GM12878 (cell line): ENCODE results near the gene SNAPC4. TPM values are rescaled to one million over a fixed set of nuclear protein-coding genes. Genes with fewer than 3 reads are reported as not detected.

Experiments used
- ATAC-seq: fragments of 200-7000 bp; cut with Tn5 transposase; 3 replicates; pipeline ENCODE4 v1.9.1; 2020; ENCODE audit warnings: mild to moderate bottlenecking, moderate library complexity
- BruUV-seq: library from RNA; stranded (reverse); fragments of 400-500 nt; replicated peaks from 2 replicates; lab custom pipeline; 2021; lab: Mats Ljungman, UMichigan
- CTCF ChIA-PET: fragments of 300-600 bp; sonication (Branson Sonifier 250); formaldehyde crosslinking; extraction: SDS; loops from one replicate; lab custom pipeline; 2021; ENCODE audit warnings: inconsistent platforms; lab: Yijun Ruan, JAX
- POLR2A ChIA-PET: fragments of 350-600 bp; formaldehyde crosslinking; extraction: SDS; loops from one replicate; lab custom pipeline; 2021; ENCODE audit warnings: inconsistent platforms; lab: Charles Lee
- RAD21 ChIA-PET: fragments of 300-600 bp; sonication (Branson Sonifier 250); formaldehyde crosslinking; loops from one replicate; lab custom pipeline; 2023; ENCODE audit warnings: antibody characterized with exemption; ENCODE audit not compliant: unreplicated experiment; lab: Charles Lee
- SMC1A ChIA-PET: fragments of 300-600 bp; sonication (Branson Sonifier 250); formaldehyde crosslinking; loops from one replicate; lab custom pipeline; 2023; ENCODE audit not compliant: unreplicated experiment, uncharacterized antibody; lab: Charles Lee
- DNase-seq: peaks from one replicate; pipeline ENCODE4 v3.0.0-alpha.2; 2011; ENCODE audit warnings: low read depth, low spot score
- FAIRE-seq: peaks from 3 replicates; lab custom pipeline; 2011; peaks lifted over from hg19 to GRCh38; lab: Jason Lieb, UNC
- H2AFZ ChIP-seq: 2 replicates; pipeline ENCODE4 v1.6.0; 2011; ENCODE audit warnings: low read depth, low read length, control low read depth; ENCODE audit not compliant: control insufficient read depth
- H3K27ac ChIP-seq: 2 replicates; pipeline ENCODE4 v1.5.1; 2011; ENCODE audit warnings: control low read depth; ENCODE audit not compliant: control insufficient read depth, insufficient read depth
- H3K27me3 ChIP-seq, 2 experiments: replicated peaks in 1 of 2; 2 replicates each; pipeline versions ENCODE4 v1.6.0 to v1.6.1; 2011; ENCODE audit warnings: low read length in 1 of 2; ENCODE audit not compliant: control insufficient read depth in 2 of 2, insufficient read depth in 2 of 2
- H3K36me3 ChIP-seq, 2 experiments: 2 replicates each; pipeline ENCODE4 v1.5.1; 2011; ENCODE audit warnings: low read length in 1 of 2; ENCODE audit not compliant: control insufficient read depth in 2 of 2, insufficient read depth in 2 of 2
- H3K4me1 ChIP-seq: 2 replicates; pipeline ENCODE4 v1.6.1; 2011; ENCODE audit warnings: mild to moderate bottlenecking, low read length, moderate library complexity, mixed read lengths; ENCODE audit not compliant: control insufficient read depth, insufficient read depth
- H3K4me2 ChIP-seq: 2 replicates; pipeline ENCODE4 v1.6.0; 2011; ENCODE audit warnings: control low read depth; ENCODE audit not compliant: control insufficient read depth, insufficient read depth
- H3K4me3 ChIP-seq: fragments of 200-600 bp; sonication (generic); 2 replicates; pipeline ENCODE4 v1.5.1; 2016
- H3K79me2 ChIP-seq: 2 replicates; pipeline ENCODE4 v1.6.0; 2011; ENCODE audit warnings: low read length; ENCODE audit not compliant: control insufficient read depth, insufficient read depth
- H3K9ac ChIP-seq: 2 replicates; pipeline ENCODE4 v1.8.0; 2011; ENCODE audit warnings: low read length, control low read depth, mixed read lengths; ENCODE audit not compliant: control insufficient read depth, insufficient read depth
- H3K9me3 ChIP-seq: replicated peaks from 3 replicates; pipeline ENCODE4 v1.5.1; 2011; ENCODE audit warnings: mild to moderate bottlenecking, low read length; ENCODE audit not compliant: control insufficient read depth, insufficient read depth
- H4K20me1 ChIP-seq: 2 replicates; pipeline ENCODE4 v1.6.0; 2011; ENCODE audit not compliant: control insufficient read depth, insufficient read depth
- HDGF ChIP-seq: fragments of 450-650 bp; IDR thresholded peaks from 2 replicates; pipeline ENCODE4 v1.6.1; 2016; ENCODE audit warnings: antibody characterized with exemption
- NFYA ChIP-seq: IDR thresholded peaks from 2 replicates; pipeline ENCODE4 v1.6.1; 2011; ENCODE audit warnings: low read depth, mild to moderate bottlenecking, low read length, improper control_type of control experiment, borderline replicate concordance
- POLR2A ChIP-seq: IDR thresholded peaks from 2 replicates; pipeline ENCODE4 v1.6.1; 2011; ENCODE audit warnings: low read depth, mild to moderate bottlenecking, low read length
- POLR2AphosphoS2 ChIP-seq: IDR thresholded peaks from 2 replicates; pipeline ENCODE4 v1.6.1; 2011; ENCODE audit warnings: low read depth, mild to moderate bottlenecking, low read length, improper control_type of control experiment, moderate library complexity
- ZNF207 ChIP-seq: fragments of 450-650 bp; IDR thresholded peaks from 2 replicates; pipeline ENCODE4 v1.6.1; 2014; ENCODE audit warnings: antibody characterized with exemption, mild to moderate bottlenecking, borderline replicate concordance
- WGBS: methylation state at CpG from one replicate; pipeline ENCODE4 v1.1.6; 2016; ENCODE audit warnings: low lambda C conversion rate; ENCODE audit not compliant: insufficient replicate concordance, insufficient coverage; ENCODE audit errors: missing lambda C conversion rate; 5-methylcytosine and 5-hydroxymethylcytosine counted together
- in situ Hi-C: fragments of 300-500 bp; cut with MboI; formaldehyde crosslinking; loops from 9 replicates; pipeline ENCODE4 v1.14.3; 2018; ENCODE audit warnings: mixed read lengths
- intact Hi-C: fragments of 100-400 bp; cut with micrococcal nuclease; formaldehyde crosslinking; loops from one replicate; pipeline ENCODE4 v1.14.2; 2022; ENCODE audit not compliant: unreplicated experiment
- polyA plus RNA-seq, 11 experiments: library from polyadenylated mRNA; depleted of rRNA in 4 of 11; unstranded in 6 of 11; stranded (reverse) in 5 of 11; fragments of >200 nt; fragmentation: Nextera tagmentation in 4 of 11; fragmentation: Illumina TruSeq in 1 of 11; extraction: Ambion mirVana in 4 of 11; extraction: Trizol in 1 of 11; gene quantifications; 1 replicate in 1 of 11; 2 replicates in 10 of 11; pipeline versions ENCODE4 v1.2.1 to v1.2.3, GENCODE V29; 2011 to 2016; ENCODE audit warnings: inconsistent platforms in 2 of 11, missing spikeins in 2 of 11, low read depth in 1 of 11
- total RNA-seq, 4 experiments: library from RNA; depleted of rRNA in 3 of 4; stranded (reverse); fragments of >200 nt in 3 of 4; fragmentation: Illumina TruSeq in 1 of 4; extraction: Trizol in 1 of 4; gene quantifications; 2 replicates each; pipeline versions ENCODE4 v1.2.1 to v1.2.3, GENCODE V29; 2013 to 2021

The SNAPC4 gene
- total and polyA plus RNA-seq, 10 of the 15 experiments (the other 5 are each of a cell fraction or from before 2014, with no cell fraction given): 0.42 to 19.8 (median 7.0) TPM

- no peak for TF ChIP-seq HDGF
- no peak for TF ChIP-seq NFYA
- TF ChIP-seq ZNF207: no peak
- H3K4me2 ChIP-seq: no peak overlapping the region
- ChIA-PET POLR2A (no interaction called here), CTCF (interaction anchor here (1.2 kb wide), 1 partner anchor 79 kb away, joined by 3 read pairs; the partner anchor contains the start of gene DNLZ), RAD21 (no interaction called here), SMC1A (no interaction called here)
- no peak overlapping the region for H3K9ac ChIP-seq
- peaks cover 23 to 25% of the 10 kb centered on the region in 2 experiments for H3K36me3 ChIP-seq
- no peak for DNase-seq
- intact Hi-C loops (no loop called here), in situ Hi-C loops (no loop called here)
- no peaks in the 10 kb centered on the region; the same call in 1 of the 2 replicates for H4K20me1 ChIP-seq
- BruUV-seq: no TSS peak
- peaks cover 15% of the 10 kb centered on the region for H3K79me2 ChIP-seq
- H3K27me3 ChIP-seq: no peaks in the 10 kb centered on the region
- FAIRE-seq: no peak
- no peak overlapping the region for H3K4me3 ChIP-seq
- H3K27ac ChIP-seq: no peak overlapping the region
- no peak overlapping the region for H2AFZ ChIP-seq
- 97% methylated on average over 15 of the region's 15 CpGs for WGBS
- H3K4me1 ChIP-seq: no peaks in the 10 kb centered on the region
- ATAC-seq: no peak
- no peaks in the 10 kb centered on the region for H3K9me3 ChIP-seq
These were observed 43.1 kb upstream of the SNAPC4 start for GRCh38 chr9:136443087-136443486.

- CTCF ChIA-PET: interaction anchor here (1.2 kb wide), 1 partner anchor 79 kb away, joined by 3 read pairs; the partner anchor contains the start of gene DNLZ
- peaks cover 20 to 23% of the 10 kb centered on the region in 2 experiments for H3K36me3 ChIP-seq
- peaks cover 23% of the 10 kb centered on the region for H3K79me2 ChIP-seq
- POLR2A ChIA-PET: no interaction called here
- no peak overlapping the region for H3K4me3 ChIP-seq
- no peak overlapping the region for H2AFZ ChIP-seq
- RAD21 ChIA-PET: no interaction called here
- H3K9me3 ChIP-seq: no peaks in the 10 kb centered on the region
- H3K27me3 ChIP-seq: no peaks in the 10 kb centered on the region
- no peak overlapping the region for H3K9ac ChIP-seq
- in situ Hi-C loops: no loop called here
- H3K4me2 ChIP-seq: no peak overlapping the region
- no TSS peak for BruUV-seq
- FAIRE-seq: no peak
- no peak overlapping the region for H3K27ac ChIP-seq
- TF ChIP-seq POLR2A: peak; percentile 18; the same call in 1 of the 2 replicates
- no peak for TF ChIP-seq POLR2AphosphoS2
- TF ChIP-seq, all 136 proteins: peak for 1
- ATAC-seq: no peak
- SMC1A ChIA-PET: no interaction called here
- 84% methylated on average over 5 of the region's 5 CpGs for WGBS
- H3K4me1 ChIP-seq: peaks cover 6% of the 10 kb centered on the region; the same call in 1 of the 2 replicates
- H4K20me1 ChIP-seq: no peaks in the 10 kb centered on the region; the same call in 1 of the 2 replicates
- no peak for DNase-seq
- intact Hi-C loops: no loop called here
These were observed 42.3 kb upstream of the SNAPC4 start for GRCh38 chr9:136442265-136442664.
